Thymus (tissue), 11 donors: Measurements from ENCODE around the gene ECHS1. TPM values are rescaled to one million over a fixed set of nuclear protein-coding genes. Genes with fewer than 3 reads are reported as not detected.

Source experiments
- DNase-seq, 9 donors: peaks; one replicate each; pipeline ENCODE4 v3.0.0-alpha.2; 2013; ENCODE audit warnings: low spot score in 9 of 9, low read depth in 6 of 9, missing footprints in 1 of 9
- H3K27ac ChIP-seq, 2 donors: one replicate each; pipeline ENCODE4 v1.5.1; 2013; ENCODE audit warnings: control low read depth in 1 of 2, low read depth in 1 of 2, low read length in 1 of 2, mild to moderate bottlenecking in 1 of 2, moderate library complexity in 1 of 2
- H3K27me3 ChIP-seq, 2 donors: one replicate each; pipeline ENCODE4 v1.5.1; 2013; ENCODE audit warnings: low read length in 1 of 2; ENCODE audit not compliant: control insufficient read depth in 2 of 2, insufficient read depth in 1 of 2
- H3K36me3 ChIP-seq, 2 donors: one replicate each; pipeline ENCODE4 v1.5.1; 2013; ENCODE audit warnings: low read length in 1 of 2, mild to moderate bottlenecking in 1 of 2, moderate library complexity in 1 of 2; ENCODE audit not compliant: control insufficient read depth in 2 of 2, insufficient read depth in 2 of 2
- H3K4me1 ChIP-seq, 2 donors: one replicate each; pipeline ENCODE4 v1.5.1; 2013; ENCODE audit warnings: low read length in 2 of 2; ENCODE audit not compliant: control insufficient read depth in 2 of 2, insufficient read depth in 2 of 2
- H3K4me3 ChIP-seq, 2 donors: one replicate each; pipeline ENCODE4 v1.5.1; 2013; ENCODE audit warnings: low read length in 2 of 2, control low read depth in 1 of 2, mild to moderate bottlenecking in 1 of 2
- H3K9me3 ChIP-seq, 2 donors: one replicate each; pipeline ENCODE4 v1.5.1; 2013; ENCODE audit warnings: low read length in 1 of 2, mild to moderate bottlenecking in 1 of 2; ENCODE audit not compliant: control insufficient read depth in 2 of 2, insufficient read depth in 1 of 2
- WGBS: extraction: QIAGEN DNeasy Blood & Tissue Kit; methylation state at CpG from one replicate; pipeline ENCODE4 v1.1.7; 2013; 5-methylcytosine and 5-hydroxymethylcytosine counted together
- polyA plus RNA-seq: library from polyadenylated mRNA; stranded (reverse); fragments of 200-250 nt; gene quantifications from one replicate; pipeline ENCODE4 v1.2.3, GENCODE V29; 2013
- total RNA-seq: library from RNA; stranded (reverse); fragments of 120-200 nt; gene quantifications from one replicate; pipeline ENCODE4 v1.2.4, GENCODE V29; 2013
- donor health status: healthy.

ECHS1 gene
- total and polyA plus RNA-seq, 2 donors = 39.8 to 54.9 TPM

DNA sequence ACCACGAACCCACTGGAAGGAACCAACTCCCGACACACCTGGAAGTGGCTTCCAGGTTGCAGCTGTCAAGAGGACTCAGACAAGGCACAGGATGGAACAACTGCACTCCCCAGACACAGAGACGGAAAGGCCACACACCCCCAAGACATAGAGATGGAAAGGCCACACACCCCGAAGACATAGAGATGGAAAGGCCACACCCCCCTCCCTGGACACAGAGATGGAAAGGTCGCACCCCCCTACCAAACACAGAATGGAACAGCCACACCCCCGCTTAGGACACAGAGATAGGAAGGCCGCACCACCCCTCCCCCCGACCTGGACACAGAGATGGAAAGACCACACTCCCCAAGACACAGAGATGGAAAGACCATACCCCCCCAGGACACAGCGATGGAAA lies 56.9 kb downstream of the ECHS1 start:
- no peak overlapping the region for H3K27ac ChIP-seq
- no peak for DNase-seq
- H3K9me3 ChIP-seq = peaks cover 0 to 3% of the 10 kb centered on the region in 2 donors
- peaks cover 14 to 20% of the 10 kb centered on the region in 2 donors for H3K36me3 ChIP-seq
- peaks cover 6 to 18% of the 10 kb centered on the region in 2 donors for H3K27me3 ChIP-seq
- H3K4me3 ChIP-seq = no peak overlapping the region
- WGBS = 79% methylated on average over 9 of the region's 9 CpGs
- no peaks in the 10 kb centered on the region for H3K4me1 ChIP-seq

GRCh38 chr10:133315847-133316246 lies 57.3 kb downstream of the ECHS1 start:
- Histone ChIP-seq H3K36me3 (peaks cover 15 to 21% of the 10 kb centered on the region in 2 donors), H3K4me1 (no peaks in the 10 kb centered on the region), H3K27me3 (peaks cover 6 to 17% of the 10 kb centered on the region in 2 donors), H3K4me3 (no peak overlapping the region), H3K9me3 (peaks cover 0 to 1% of the 10 kb centered on the region in 2 donors), H3K27ac (no peak overlapping the region)
- WGBS = 68% methylated on average over 5 of the region's 5 CpGs
- no peak for DNase-seq

- no peak overlapping the region for H3K4me3 ChIP-seq
- H3K9me3 ChIP-seq = peaks cover 2 to 6% of the 10 kb centered on the region in 2 donors
- 95% methylated on average over 12 of the region's 12 CpGs for WGBS
- H3K4me1 ChIP-seq = peaks cover 0 to under 1% of the 10 kb centered on the region in 2 donors
- DNase-seq = no peak
- no peak overlapping the region for H3K27ac ChIP-seq
- H3K36me3 ChIP-seq = peaks cover 23 to 30% of the 10 kb centered on the region in 2 donors
- peaks cover 6 to 14% of the 10 kb centered on the region in 2 donors for H3K27me3 ChIP-seq
These were observed 58.2 kb downstream of the ECHS1 start for GRCh38 chr10:133314911-133315310.

DNA sequence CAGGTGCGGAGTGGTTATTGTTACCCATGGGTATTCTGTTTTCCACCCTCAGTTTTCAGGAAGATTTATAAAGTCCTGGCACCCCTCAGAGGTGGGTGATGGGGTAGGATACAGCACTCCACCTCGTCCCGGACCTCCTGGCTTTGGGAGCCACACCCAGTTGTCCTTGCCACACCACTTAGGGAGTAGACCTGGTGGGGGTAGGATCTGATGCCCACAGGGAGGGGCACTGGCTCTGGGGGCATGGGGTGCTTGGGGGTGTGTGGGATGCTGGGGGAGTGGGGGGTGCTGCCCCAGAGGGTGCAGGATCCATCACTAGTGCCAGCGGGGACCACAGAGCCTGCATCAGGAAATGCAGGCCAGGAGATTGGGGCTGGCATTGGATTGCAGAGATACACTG lies 60.0 kb downstream of the ECHS1 start:
- no peak overlapping the region for H3K27ac ChIP-seq
- H3K36me3 ChIP-seq = peaks cover 27 to 35% of the 10 kb centered on the region in 2 donors
- H3K4me3 ChIP-seq = no peak overlapping the region
- DNase-seq = no peak
- H3K4me1 ChIP-seq = peaks cover 4 to 8% of the 10 kb centered on the region in 2 donors
- peaks cover 2 to 15% of the 10 kb centered on the region in 2 donors for H3K9me3 ChIP-seq
- no peaks in the 10 kb centered on the region for H3K27me3 ChIP-seq
- WGBS = 93% methylated on average over 4 of the region's 4 CpGs

- peaks cover 2 to 15% of the 10 kb centered on the region in 2 donors for H3K9me3 ChIP-seq
- peaks cover 6 to 8% of the 10 kb centered on the region in 2 donors for H3K4me1 ChIP-seq
- H3K36me3 ChIP-seq = peaks cover 27 to 35% of the 10 kb centered on the region in 2 donors
- H3K4me3 ChIP-seq = no peak overlapping the region
- H3K27me3 ChIP-seq = no peaks in the 10 kb centered on the region
- no peak overlapping the region for H3K27ac ChIP-seq
- no peak for DNase-seq
- WGBS = 98% methylated on average over 9 of the region's 9 CpGs
These were observed 60.4 kb downstream of the ECHS1 start for GRCh38 chr10:133312769-133313145.

Other genes with a start within 250 kb of the ECHS1 start
- gene KNDC1, start 213.1 kb downstream of the ECHS1 start, total RNA-seq = 0.19 TPM
- gene KNDC1, start 213.1 kb downstream of the ECHS1 start, polyA plus RNA-seq = 0.02 TPM
- not detected for gene UTF1, start 143.1 kb downstream of the ECHS1 start, total RNA-seq
- 0.02 TPM for gene UTF1, start 143.1 kb downstream of the ECHS1 start, polyA plus RNA-seq
- gene VENTX, start 135.5 kb downstream of the ECHS1 start, total RNA-seq = 0.09 TPM
- 1.5 TPM for gene VENTX, start 135.5 kb downstream of the ECHS1 start, polyA plus RNA-seq
- gene ADAM8, start 96.5 kb downstream of the ECHS1 start, total RNA-seq = 8.3 TPM
- gene ADAM8, start 96.5 kb downstream of the ECHS1 start, polyA plus RNA-seq = 19.2 TPM
- 26.9 TPM for gene TUBGCP2, start 64.5 kb downstream of the ECHS1 start, total RNA-seq
- gene TUBGCP2, start 64.5 kb downstream of the ECHS1 start, polyA plus RNA-seq = 164 TPM
- 20.6 TPM for gene ZNF511, start 64.4 kb downstream of the ECHS1 start, total RNA-seq
- gene ZNF511, start 64.4 kb downstream of the ECHS1 start, polyA plus RNA-seq = 39.1 TPM
- gene CALY, start 36.5 kb downstream of the ECHS1 start, total RNA-seq = not detected
- 0.21 TPM for gene CALY, start 36.5 kb downstream of the ECHS1 start, polyA plus RNA-seq
- gene PRAP1, start 26.0 kb downstream of the ECHS1 start, total RNA-seq = 1.0 TPM
- gene PRAP1, start 26.0 kb downstream of the ECHS1 start, polyA plus RNA-seq = 1.2 TPM
- 18.3 TPM for gene FUOM, start 15.3 kb downstream of the ECHS1 start, total RNA-seq
- gene FUOM, start 15.3 kb downstream of the ECHS1 start, polyA plus RNA-seq = 23.9 TPM
- gene PAOX, start 5.9 kb upstream of the ECHS1 start, total RNA-seq = 2.9 TPM
- 6.5 TPM for gene PAOX, start 5.9 kb upstream of the ECHS1 start, polyA plus RNA-seq
- gene MTG1, start 20.8 kb upstream of the ECHS1 start, total RNA-seq = 22.7 TPM
- gene MTG1, start 20.8 kb upstream of the ECHS1 start, polyA plus RNA-seq = 59.4 TPM
- 0.05 TPM for gene SPRN, start 51.3 kb upstream of the ECHS1 start, total RNA-seq
- 0.46 TPM for gene SPRN, start 51.3 kb upstream of the ECHS1 start, polyA plus RNA-seq
- 0.94 TPM for gene SCART1, start 80.6 kb upstream of the ECHS1 start, total RNA-seq
- gene SCART1, start 80.6 kb upstream of the ECHS1 start, polyA plus RNA-seq = 1.6 TPM
- 3.4 TPM for gene CYP2E1, start 154.0 kb upstream of the ECHS1 start, total RNA-seq
- gene CYP2E1, start 154.0 kb upstream of the ECHS1 start, polyA plus RNA-seq = 2.6 TPM
- not detected for gene SYCE1, start 192.2 kb upstream of the ECHS1 start, total RNA-seq
- gene SYCE1, start 192.2 kb upstream of the ECHS1 start, polyA plus RNA-seq = 0.41 TPM